Testis (tissue), 2 donors: Measurements from ENCODE around the gene CUL4B.

Experiments
- POLR2A ChIP-seq: fragments of 450-650 bp; IDR thresholded peaks from one replicate; pipeline ENCODE4 v1.6.1; 2017; ENCODE audit warnings: antibody characterized with exemption, mild to moderate bottlenecking, moderate library complexity
- TF ChIP-seq, protein P1 (sequence below), 3 experiments: fragments of 450-650 bp in 2 of 3; fragments of 200-600 bp in 1 of 3; sonication (generic) in 1 of 3; IDR thresholded peaks; one replicate each; pipeline ENCODE4 v1.5.1; 2016 to 2019; ENCODE audit warnings: antibody characterized with exemption in 3 of 3, mild to moderate bottlenecking in 2 of 3, moderate library complexity in 1 of 3

DNA sequence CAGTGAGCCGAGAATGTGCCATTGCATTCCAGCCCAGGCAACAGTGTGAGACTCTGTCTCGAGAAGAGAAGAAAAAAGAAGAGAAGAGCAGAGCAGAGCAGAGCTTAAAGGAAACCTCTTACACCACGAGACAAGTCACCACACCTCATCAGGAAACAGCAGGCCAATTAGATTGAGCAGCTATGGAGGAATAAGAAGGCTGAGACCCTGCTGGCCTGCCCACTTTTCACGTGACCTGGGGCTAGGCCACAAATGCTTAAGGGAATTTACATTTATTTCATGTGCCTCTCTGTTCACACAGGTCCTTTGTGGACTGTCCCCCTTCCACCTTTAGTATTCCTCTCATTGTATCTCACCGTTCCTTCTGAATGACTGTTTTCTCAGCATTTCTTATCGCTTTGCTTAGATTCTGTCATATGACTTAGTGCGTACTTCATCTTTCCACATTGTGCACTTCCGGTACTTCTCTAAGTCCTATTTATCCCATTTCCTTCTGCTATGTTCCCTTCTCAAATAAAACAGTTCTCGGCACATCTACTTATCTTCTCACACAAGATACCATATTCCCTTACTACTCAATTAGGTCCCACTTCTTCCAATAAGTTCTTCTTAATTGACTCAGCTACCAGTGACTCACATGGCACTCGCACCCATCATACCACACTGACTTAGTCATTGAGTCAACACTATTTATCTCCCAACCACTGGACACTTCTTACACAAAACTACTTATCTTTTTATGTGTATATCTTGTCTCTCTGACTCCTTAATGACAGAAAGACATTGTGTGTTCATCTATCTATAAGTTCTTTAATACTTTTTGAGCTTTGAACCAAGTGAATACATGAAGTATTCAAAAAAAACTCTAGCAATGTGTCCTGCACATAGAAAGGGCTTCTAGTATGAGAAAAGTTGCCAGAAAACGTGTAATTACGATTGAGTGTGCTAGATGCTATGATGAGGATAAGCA is 11.0 kb downstream of the CUL4B start:
- TF ChIP-seq POLR2A, result no peak
- TF ChIP-seq, protein P1, sequence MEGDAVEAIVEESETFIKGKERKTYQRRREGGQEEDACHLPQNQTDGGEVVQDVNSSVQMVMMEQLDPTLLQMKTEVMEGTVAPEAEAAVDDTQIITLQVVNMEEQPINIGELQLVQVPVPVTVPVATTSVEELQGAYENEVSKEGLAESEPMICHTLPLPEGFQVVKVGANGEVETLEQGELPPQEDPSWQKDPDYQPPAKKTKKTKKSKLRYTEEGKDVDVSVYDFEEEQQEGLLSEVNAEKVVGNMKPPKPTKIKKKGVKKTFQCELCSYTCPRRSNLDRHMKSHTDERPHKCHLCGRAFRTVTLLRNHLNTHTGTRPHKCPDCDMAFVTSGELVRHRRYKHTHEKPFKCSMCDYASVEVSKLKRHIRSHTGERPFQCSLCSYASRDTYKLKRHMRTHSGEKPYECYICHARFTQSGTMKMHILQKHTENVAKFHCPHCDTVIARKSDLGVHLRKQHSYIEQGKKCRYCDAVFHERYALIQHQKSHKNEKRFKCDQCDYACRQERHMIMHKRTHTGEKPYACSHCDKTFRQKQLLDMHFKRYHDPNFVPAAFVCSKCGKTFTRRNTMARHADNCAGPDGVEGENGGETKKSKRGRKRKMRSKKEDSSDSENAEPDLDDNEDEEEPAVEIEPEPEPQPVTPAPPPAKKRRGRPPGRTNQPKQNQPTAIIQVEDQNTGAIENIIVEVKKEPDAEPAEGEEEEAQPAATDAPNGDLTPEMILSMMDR (IDR thresholded peaks at IDR 0.05), result no peak
